ENCODE results near the gene CDC14B.
"Not testable (repeated sequence)": the region's sequence is repeated elsewhere in the genome, so short reads cannot be mapped to it uniquely, and the experiment has no call there.

CDC14B gene

GRCh38 chr9:96619491-96620180 is at the start of gene CDC14B:
Gene CDC14B, minus strand, starts transcription at chr9:96619843. Its CDS starts 465 bp downstream, at chr9:96619378.
- peak; percentile 92 for DNase-seq (ENCODE audit: low spot score)

- no peak for DNase-seq (ENCODE audit: low spot score)
These were observed 49.4 kb upstream of the CDC14B start for GRCh38 chr9:96668868-96669534.

GRCh38 chr9:96667363-96667728 is 47.7 kb upstream of the CDC14B start:
- no peak for DNase-seq (ENCODE audit: low spot score)

GRCh38 chr9:96666653-96667362 is 47.2 kb upstream of the CDC14B start:
- peak; percentile 77 for DNase-seq (ENCODE audit: low spot score)

GRCh38 chr9:96665789-96666188 is 46.1 kb upstream of the CDC14B start:
- DNase-seq (ENCODE audit: low spot score), result no peak

GRCh38 chr9:96663506-96664120 is 44.0 kb upstream of the CDC14B start:
- no peak for DNase-seq (ENCODE audit: low spot score)

GRCh38 chr9:96661711-96662110 is 42.1 kb upstream of the CDC14B start:
- peak; percentile 57 for DNase-seq (ENCODE audit: low spot score)

GRCh38 chr9:96660692-96661248 is 41.1 kb upstream of the CDC14B start:
- peak; percentile 74 for DNase-seq (ENCODE audit: low spot score)

- DNase-seq (ENCODE audit: low spot score), result peak; percentile 80
These were observed 35.7 kb upstream of the CDC14B start, which contains the start of gene PRXL2C for GRCh38 chr9:96655198-96655851. Gene PRXL2C, minus strand, starts transcription at chr9:96655317. Its CDS starts 36 bp downstream, at chr9:96655281.

GRCh38 chr9:96654450-96655197 is 35.0 kb upstream of the CDC14B start:
- peak; percentile 79 for DNase-seq (ENCODE audit: low spot score)

GRCh38 chr9:96651626-96652025 is 32.0 kb upstream of the CDC14B start:
- no peak for DNase-seq (ENCODE audit: low spot score)

GRCh38 chr9:96649620-96650324 is 30.1 kb upstream of the CDC14B start:
- no peak for DNase-seq (ENCODE audit: low spot score)

- no peak for DNase-seq (ENCODE audit: low spot score)
These were observed 26.7 kb upstream of the CDC14B start for GRCh38 chr9:96646081-96646991.

- no peak for DNase-seq (ENCODE audit: low spot score)
These were observed 24.5 kb upstream of the CDC14B start for GRCh38 chr9:96644137-96644536.

GRCh38 chr9:96641514-96641913 is 21.9 kb upstream of the CDC14B start:
- DNase-seq (ENCODE audit: low spot score), result no peak

GRCh38 chr9:96638606-96639364 is 19.1 kb upstream of the CDC14B start:
- DNase-seq (ENCODE audit: low spot score), result no peak

GRCh38 chr9:96636368-96636767 is 16.7 kb upstream of the CDC14B start:
- no peak for DNase-seq (ENCODE audit: low spot score)

GRCh38 chr9:96633579-96633978 is 13.9 kb upstream of the CDC14B start:
- not testable (repeated sequence) for DNase-seq (ENCODE audit: low spot score)
